Naive thymus-derived CD4-positive, alpha-beta T cell (primary cell): ENCODE measurements around the gene BHLHE23. TPM values are rescaled to one million over a fixed set of nuclear protein-coding genes. Genes with fewer than 3 reads are reported as not detected.

Experiments
- ATAC-seq: fragments of 150-1000 bp; cut with Tn5 transposase; 2 replicates; pipeline ENCODE4 v1.10.0; 2021; ENCODE audit warnings: mild to moderate bottlenecking, moderate library complexity
- CTCF ChIA-PET: fragments of 350-600 bp; sonication (Branson Sonifier 250); formaldehyde crosslinking; loops from one replicate; lab custom pipeline; 2021; ENCODE audit warnings: antibody characterized with exemption; lab: Charles Lee
- POLR2A ChIA-PET: fragments of 350-600 bp; sonication (Branson Sonifier 250); formaldehyde crosslinking; loops from one replicate; lab custom pipeline; 2021; ENCODE audit warnings: antibody characterized with exemption, inconsistent platforms; lab: Charles Lee
- DNase-seq, 9 donors: peaks; one replicate each; pipeline versions ENCODE4 v3.0.0 to v3.0.0-alpha.2; 2020 to 2022; ENCODE audit warnings: mixed read lengths in 1 of 9
- H3K27ac ChIP-seq: one replicate; pipeline ENCODE4 v1.7.0; 2013; ENCODE audit warnings: mild to moderate bottlenecking, low read depth, low read length, moderate library complexity
- H3K27me3 ChIP-seq, 2 donors: one replicate each; pipeline ENCODE4 v1.7.0; 2013; ENCODE audit warnings: low read length in 2 of 2, mild to moderate bottlenecking in 2 of 2, moderate library complexity in 2 of 2; ENCODE audit not compliant: control insufficient read depth in 2 of 2, insufficient read depth in 2 of 2
- H3K36me3 ChIP-seq, 3 experiments: 1 replicate in 2 of 3; 2 replicates in 1 of 3; pipeline ENCODE4 v1.7.0; 2013; ENCODE audit warnings: low read length in 3 of 3, mild to moderate bottlenecking in 3 of 3, moderate library complexity in 1 of 3; ENCODE audit not compliant: insufficient read depth in 3 of 3, control insufficient read depth in 2 of 3
- H3K4me1 ChIP-seq, 2 donors: one replicate each; pipeline ENCODE4 v1.7.0; 2013; ENCODE audit warnings: low read length in 2 of 2, mild to moderate bottlenecking in 2 of 2, moderate library complexity in 1 of 2; ENCODE audit not compliant: control insufficient read depth in 2 of 2, insufficient read depth in 2 of 2
- H3K4me3 ChIP-seq: 2 replicates; pipeline ENCODE4 v1.7.0; 2013; ENCODE audit warnings: mild to moderate bottlenecking, low read length
- H3K9me3 ChIP-seq, 3 experiments: 1 replicate in 2 of 3; 2 replicates in 1 of 3; pipeline ENCODE4 v1.7.0; 2013; ENCODE audit warnings: low read length in 3 of 3; ENCODE audit not compliant: control insufficient read depth in 2 of 3
- H3K27ac Mint-ChIP-seq, 9 donors: one replicate each; pipeline ENCODE4 v1.8.0; 2020 to 2022; ENCODE audit warnings: mixed read lengths in 9 of 9, mild to moderate bottlenecking in 8 of 9, moderate library complexity in 5 of 9, inconsistent platforms in 2 of 9
- H3K27me3 Mint-ChIP-seq, 5 donors: one replicate each; pipeline ENCODE4 v1.8.0; 2021 to 2022; ENCODE audit warnings: mixed read lengths in 5 of 5, mild to moderate bottlenecking in 1 of 5
- H3K36me3 Mint-ChIP-seq, 5 donors: one replicate each; pipeline ENCODE4 v1.8.0; 2020 to 2022; ENCODE audit warnings: mixed read lengths in 5 of 5, mild to moderate bottlenecking in 3 of 5, inconsistent platforms in 1 of 5
- H3K4me1 Mint-ChIP-seq, 7 donors: one replicate each; pipeline ENCODE4 v1.8.0; 2020 to 2022; ENCODE audit warnings: mixed read lengths in 7 of 7, mild to moderate bottlenecking in 3 of 7, inconsistent platforms in 1 of 7
- H3K4me3 Mint-ChIP-seq, 10 donors: one replicate each; pipeline ENCODE4 v1.8.0; 2020 to 2022; ENCODE audit warnings: mild to moderate bottlenecking in 10 of 10, mixed read lengths in 10 of 10, moderate library complexity in 6 of 10, inconsistent platforms in 2 of 10
- H3K9me3 Mint-ChIP-seq, 11 donors: one replicate each; pipeline ENCODE4 v1.8.0; 2020 to 2022; ENCODE audit warnings: mixed read lengths in 11 of 11, mild to moderate bottlenecking in 4 of 11, inconsistent platforms in 1 of 11, moderate library complexity in 1 of 11
- intact Hi-C, 2 donors: fragments of 100-400 bp; cut with micrococcal nuclease; formaldehyde crosslinking; loops; one replicate each; pipeline ENCODE4 v1.15.1; 2023
- polyA plus RNA-seq, 2 donors: library from polyadenylated mRNA; unstranded; fragments of 300-500 nt; fragmentation: Illumina TruSeq; gene quantifications; one replicate each; pipeline ENCODE4 v1.2.3, GENCODE V29; 2021
- total RNA-seq, 6 experiments: library from RNA in 5 of 6; stranded (reverse) in 5 of 6; gene quantifications; 1 replicate in 5 of 6; 2 replicates in 1 of 6; pipeline ENCODE4 v1.2.3 and lab custom pipeline; 2021 to 2026

Gene BHLHE23
- total and polyA plus RNA-seq, 7 experiments from 2014 or later: not detected

GRCh38 chr20:63026582-63027165 lies 19.9 kb upstream of the BHLHE23 start:
- ChIA-PET CTCF (no interaction called here), POLR2A (interaction anchor here (0.6 to 1.6 kb wide), 4 partner anchors 23 to 97 kb away, joined by 3 to 7 read pairs (median 3); no protein-coding TSS in a partner anchor)
- intact Hi-C loops: no loop called here

DNA sequence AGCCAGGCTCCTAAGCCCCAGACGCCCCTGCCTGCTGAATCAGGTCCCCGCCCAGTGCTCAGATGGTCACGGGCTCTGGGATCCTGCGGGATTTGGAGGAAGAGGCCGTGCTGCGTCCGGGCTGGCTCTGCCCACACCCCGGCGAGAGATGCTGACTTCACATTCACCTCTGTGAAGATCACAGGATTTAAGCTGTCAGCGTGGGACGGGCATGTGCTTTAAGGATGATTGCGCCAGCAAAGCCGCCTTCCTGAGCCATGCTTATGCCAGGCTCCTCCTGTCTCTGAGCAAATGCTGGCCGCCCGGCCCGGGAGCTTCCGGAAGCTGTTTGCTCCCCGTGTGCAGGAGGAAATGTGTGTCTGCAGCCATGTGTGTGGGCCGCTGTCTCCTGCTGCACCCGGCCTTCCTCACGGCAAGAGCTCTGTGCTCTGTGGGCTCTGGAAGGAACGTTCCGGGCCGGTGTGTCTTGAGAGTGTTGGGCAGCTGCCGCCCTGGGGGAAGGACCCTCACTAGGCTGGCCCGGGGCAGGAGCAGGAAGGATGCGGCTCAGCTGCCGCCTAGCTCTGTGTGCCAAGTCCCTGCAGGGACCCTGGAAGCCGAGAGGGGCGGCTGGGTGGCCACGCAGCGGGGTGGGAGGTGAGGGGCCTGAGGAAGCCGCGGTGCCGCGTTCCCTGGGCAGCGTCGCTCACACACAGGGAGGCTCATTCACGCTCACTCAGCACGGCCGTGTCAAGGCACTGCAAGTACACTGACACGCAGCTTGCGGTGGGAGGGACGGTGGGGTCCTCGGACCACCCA lies 19.0 kb upstream of the BHLHE23 start:
- CTCF ChIA-PET: interaction anchor here (0.6 to 1.0 kb wide), 2 partner anchors 16 to 33 kb away, joined by 3 read pairs; no protein-coding TSS in a partner anchor
- peak overlapping the region in 9 of 10 donors; percentile 34 to 79 (median 67) for H3K4me3 Mint-ChIP-seq
- H3K4me1 Mint-ChIP-seq: peaks cover 0 to 24% (median 3%) of the 10 kb centered on the region in 7 donors
- peak overlapping the region in 3 of 9 donors; percentile 9 to 43 (median 43) for H3K27ac Mint-ChIP-seq
- peak in 3 of 9 donors; percentile 29 to 41 (median 37) for DNase-seq
- ATAC-seq: no peak
- no peaks in the 10 kb centered on the region for H3K36me3 ChIP-seq
- no peaks in the 10 kb centered on the region for H3K9me3 ChIP-seq
- peaks cover 0 to 3% (median 0%) of the 10 kb centered on the region in 11 donors for H3K9me3 Mint-ChIP-seq
- H3K36me3 Mint-ChIP-seq: no peaks in the 10 kb centered on the region
- peaks cover 0 to 3% of the 10 kb centered on the region in 2 donors for H3K4me1 ChIP-seq
- peaks cover 0 to 3% of the 10 kb centered on the region in 2 donors for H3K27me3 ChIP-seq
- H3K4me3 ChIP-seq: peak overlapping the region; percentile 13
- POLR2A ChIA-PET: interaction anchor here (0.6 to 1.6 kb wide), 4 partner anchors 14 to 96 kb away, joined by 3 to 7 read pairs (median 3); no protein-coding TSS in a partner anchor
- H3K27me3 Mint-ChIP-seq: peaks cover 0 to 35% (median 11%) of the 10 kb centered on the region in 5 donors
- intact Hi-C loops: no loop called here
- H3K27ac ChIP-seq: no peak overlapping the region

More at GRCh38 chr20:63026582-63027165, 19.9 kb upstream of the BHLHE23 start:
- H3K4me3 Mint-ChIP-seq: peak overlapping the region in 5 of 10 donors; percentile 6 to 75 (median 53)
- Histone ChIP-seq H3K27me3 (peaks cover 0 to 3% of the 10 kb centered on the region in 2 donors), H3K36me3 (no peaks in the 10 kb centered on the region), H3K4me1 (peaks cover 0 to 3% of the 10 kb centered on the region in 2 donors), H3K27ac (no peak overlapping the region), H3K4me3 (no peak overlapping the region), H3K9me3 (no peaks in the 10 kb centered on the region)
- ATAC-seq (no peak), DNase-seq (no peak)
- H3K4me1 Mint-ChIP-seq: peaks cover 0 to 24% (median 3%) of the 10 kb centered on the region in 7 donors
- no peaks in the 10 kb centered on the region for H3K36me3 Mint-ChIP-seq
- H3K9me3 Mint-ChIP-seq: no peaks in the 10 kb centered on the region
- no peak overlapping the region for H3K27ac Mint-ChIP-seq
- peaks cover 0 to 33% (median 6%) of the 10 kb centered on the region in 5 donors for H3K27me3 Mint-ChIP-seq

DNA sequence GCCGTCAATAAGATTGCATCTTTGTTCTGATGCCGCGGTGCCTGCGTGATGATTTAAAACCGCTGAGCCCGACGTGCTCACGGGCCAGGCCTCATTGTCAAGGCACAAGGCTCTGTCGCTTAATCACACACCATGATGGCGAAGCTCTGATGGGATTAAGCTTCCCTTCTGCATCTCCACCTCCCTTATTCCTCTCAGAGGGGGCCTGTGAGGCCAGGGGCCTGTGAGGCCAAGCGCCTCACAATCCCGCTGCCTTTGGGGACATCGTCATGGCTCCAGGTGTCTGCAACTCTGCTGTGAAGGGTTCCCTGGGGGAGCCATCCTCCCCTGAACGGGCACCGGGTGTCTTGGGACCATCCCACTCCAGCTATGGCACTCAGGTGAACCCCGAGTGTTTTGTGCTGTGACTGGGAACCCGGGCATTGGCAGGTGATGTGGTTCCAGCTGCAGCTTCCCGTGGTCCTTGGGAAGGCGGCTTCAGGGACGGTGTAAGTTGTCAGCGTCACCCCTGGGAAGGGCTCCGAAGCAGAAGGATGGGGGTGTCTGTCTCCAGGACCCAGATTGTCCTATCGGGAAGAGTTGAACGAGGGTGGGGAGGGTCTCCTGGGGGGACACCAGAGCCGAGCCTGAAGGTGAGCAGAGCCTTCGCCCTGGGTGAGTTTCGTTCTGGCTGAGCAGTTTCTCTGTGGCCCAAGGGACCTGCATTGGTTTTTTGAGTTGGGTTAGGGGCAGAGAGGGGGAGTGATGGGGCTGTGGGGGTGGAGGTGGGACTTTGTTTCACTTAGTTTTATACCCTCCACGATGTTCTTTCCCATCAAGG lies 18.0 kb upstream of the BHLHE23 start:
- POLR2A ChIA-PET: interaction anchor here (0.6 kb wide), 1 partner anchor 13 kb away, joined by 3 read pairs; no protein-coding TSS in a partner anchor
- Mint-ChIP-seq H3K27me3 (peaks cover 0 to 41% (median 11%) of the 10 kb centered on the region in 5 donors), H3K36me3 (no peaks in the 10 kb centered on the region), H3K9me3 (peaks cover 0 to 3% (median 0%) of the 10 kb centered on the region in 11 donors), H3K4me3 (peak overlapping the region in 2 of 10 donors; percentile 67 to 74), H3K4me1 (peaks cover 0 to 23% (median 3%) of the 10 kb centered on the region in 7 donors), H3K27ac (peak overlapping the region in 1 of 9 donors; percentile 28)
- H3K36me3 ChIP-seq: no peaks in the 10 kb centered on the region
- ATAC-seq (no peak), DNase-seq (no peak)
- intact Hi-C loops: no loop called here
- H3K27me3 ChIP-seq: peaks cover 0 to 3% of the 10 kb centered on the region in 2 donors
- H3K27ac ChIP-seq: no peak overlapping the region
- no peak overlapping the region for H3K4me3 ChIP-seq
- no peaks in the 10 kb centered on the region for H3K9me3 ChIP-seq
- CTCF ChIA-PET: no interaction called here
- H3K4me1 ChIP-seq: peaks cover 0 to 3% of the 10 kb centered on the region in 2 donors

DNA sequence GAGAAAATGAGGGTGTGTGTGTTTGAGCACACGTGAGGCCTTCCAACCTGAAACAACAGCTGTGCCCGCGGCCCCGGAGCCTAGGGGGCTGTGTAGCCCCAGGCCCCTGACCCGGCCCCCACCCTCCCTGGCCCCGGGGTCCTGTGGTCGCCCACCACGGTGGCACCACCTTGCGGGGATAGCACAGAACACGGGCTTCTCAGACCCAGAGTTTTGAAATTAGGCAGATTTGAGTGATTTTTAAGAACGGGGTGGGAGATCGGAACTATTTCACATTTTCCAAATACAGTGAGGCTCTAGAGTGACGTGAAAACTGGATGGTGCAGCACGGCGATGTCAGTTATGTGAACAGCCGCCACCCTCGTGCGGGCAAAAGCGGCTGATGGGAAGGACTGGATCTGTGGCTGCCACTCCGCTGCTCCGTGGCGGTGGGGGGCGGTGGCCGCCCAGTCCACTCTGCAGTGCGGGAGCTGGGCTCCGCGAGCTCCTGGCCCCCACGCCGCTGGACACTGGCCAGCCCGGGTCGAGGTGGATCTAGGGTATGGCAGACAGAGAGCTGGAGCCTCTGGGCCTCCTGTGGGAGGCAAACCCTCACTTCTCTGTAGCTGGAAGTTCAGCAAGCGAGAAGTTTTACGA lies 17.3 kb upstream of the BHLHE23 start:
- Histone ChIP-seq H3K4me1 (peaks cover 0 to 3% of the 10 kb centered on the region in 2 donors), H3K27ac (no peak overlapping the region), H3K36me3 (no peaks in the 10 kb centered on the region), H3K27me3 (peaks cover 0 to 3% of the 10 kb centered on the region in 2 donors), H3K4me3 (no peak overlapping the region), H3K9me3 (no peaks in the 10 kb centered on the region)
- intact Hi-C loops: no loop called here
- CTCF ChIA-PET: no interaction called here
- Mint-ChIP-seq H3K4me1 (peaks cover 0 to 18% (median 3%) of the 10 kb centered on the region in 7 donors), H3K36me3 (no peaks in the 10 kb centered on the region), H3K27me3 (peaks cover 4 to 41% (median 11%) of the 10 kb centered on the region in 5 donors), H3K9me3 (peaks cover 0 to 3% (median 0%) of the 10 kb centered on the region in 11 donors), H3K4me3 (no peak overlapping the region), H3K27ac (no peak overlapping the region)
- DNase-seq: no peak
- POLR2A ChIA-PET: no interaction called here
- ATAC-seq: no peak

- peaks cover 0 to 3% of the 10 kb centered on the region in 2 donors for H3K4me1 ChIP-seq
- intact Hi-C loops: no loop called here
- no peak overlapping the region for H3K4me3 ChIP-seq
- peaks cover 0 to 3% (median 0%) of the 10 kb centered on the region in 11 donors for H3K9me3 Mint-ChIP-seq
- ATAC-seq (no peak), DNase-seq (peak in 1 of 9 donors; percentile 7)
- H3K27me3 Mint-ChIP-seq: peaks cover 9 to 43% (median 14%) of the 10 kb centered on the region in 5 donors
- no peak overlapping the region for H3K4me3 Mint-ChIP-seq
- H3K36me3 ChIP-seq: no peaks in the 10 kb centered on the region
- no peaks in the 10 kb centered on the region for H3K9me3 ChIP-seq
- peaks cover 3 to 22% (median 4%) of the 10 kb centered on the region in 7 donors for H3K4me1 Mint-ChIP-seq
- CTCF ChIA-PET: no interaction called here
- H3K27me3 ChIP-seq: peaks cover 0 to 3% of the 10 kb centered on the region in 2 donors
- H3K36me3 Mint-ChIP-seq: no peaks in the 10 kb centered on the region
- H3K27ac Mint-ChIP-seq: no peak overlapping the region
- POLR2A ChIA-PET: no interaction called here
- no peak overlapping the region for H3K27ac ChIP-seq
Observed at GRCh38 chr20:63023071-63023935, 16.5 kb upstream of the BHLHE23 start.
